GM23338 (cell line): ENCODE data around the gene OPRL1. TPM values are rescaled to one million over a fixed set of nuclear protein-coding genes. Genes with fewer than 3 reads are reported as not detected.

ENCODE experiments used
- ATAC-seq: fragments of 200-7000 bp; cut with Tn5 transposase; 3 replicates; pipeline ENCODE4 v1.9.1; 2020
- DNase-seq: peaks from one replicate; pipeline ENCODE4 v3.0.0-alpha.2; 2015; ENCODE audit warnings: low spot score
- H2AFZ ChIP-seq: fragments of 200-600 bp; sonication (generic); 2 replicates; pipeline ENCODE4 v1.8.0; 2016; ENCODE audit warnings: antibody characterized with exemption, mild to moderate bottlenecking, moderate library complexity
- H3F3A ChIP-seq: fragments of 200-600 bp; sonication (generic); replicated peaks from 2 replicates; pipeline ENCODE4 v1.8.0; 2017; ENCODE audit warnings: antibody characterized with exemption, mixed run types, low read depth
- H3K27ac ChIP-seq: fragments of 200-600 bp; sonication (generic); 2 replicates; pipeline ENCODE4 v1.6.1; 2016; ENCODE audit warnings: low read depth
- H3K27me3 ChIP-seq: fragments of 200-600 bp; sonication (generic); 2 replicates; pipeline ENCODE4 v1.8.0; 2016; ENCODE audit warnings: mild to moderate bottlenecking, mixed run types, moderate library complexity; ENCODE audit not compliant: insufficient read depth
- H3K36me3 ChIP-seq: fragments of 200-600 bp; sonication (generic); 2 replicates; pipeline ENCODE4 v1.8.0; 2016; ENCODE audit warnings: mild to moderate bottlenecking; ENCODE audit not compliant: insufficient read depth
- H3K4me1 ChIP-seq: fragments of 200-600 bp; sonication (generic); 2 replicates; pipeline ENCODE4 v1.8.0; 2016; ENCODE audit warnings: mild to moderate bottlenecking, moderate library complexity; ENCODE audit not compliant: insufficient read depth
- H3K4me2 ChIP-seq: fragments of 200-600 bp; sonication (generic); 2 replicates; pipeline ENCODE4 v1.7.1; 2017; ENCODE audit warnings: mixed run types
- H3K4me3 ChIP-seq: fragments of 200-600 bp; sonication (generic); 2 replicates; pipeline ENCODE4 v1.6.1; 2016; ENCODE audit warnings: mixed run types
- H3K79me2 ChIP-seq: fragments of 200-600 bp; sonication (generic); replicated peaks from 2 replicates; pipeline ENCODE4 v1.8.0; 2017; ENCODE audit warnings: mild to moderate bottlenecking; ENCODE audit not compliant: insufficient read depth
- H3K9me2 ChIP-seq: fragments of 200-600 bp; sonication (generic); 2 replicates; pipeline ENCODE4 v1.8.0; 2017; ENCODE audit not compliant: insufficient read depth
- H4K20me1 ChIP-seq: fragments of 200-600 bp; sonication (generic); replicated peaks from 2 replicates; pipeline ENCODE4 v1.8.0; 2017; ENCODE audit warnings: mild to moderate bottlenecking; ENCODE audit not compliant: insufficient read depth
- H3K27ac Mint-ChIP-seq: 2 replicates; pipeline ENCODE4 v1.8.0; 2020; ENCODE audit warnings: inconsistent platforms, mild to moderate bottlenecking, moderate library complexity, mixed read lengths
- H3K27me3 Mint-ChIP-seq: 3 replicates; pipeline ENCODE4 v1.8.0; 2022; ENCODE audit warnings: low read depth, mild to moderate bottlenecking, moderate library complexity, mixed read lengths, inconsistent platforms; ENCODE audit not compliant: insufficient read depth, poor library complexity
- H3K36me3 Mint-ChIP-seq: 3 replicates; pipeline ENCODE4 v1.8.0; 2021; ENCODE audit warnings: low read depth, mild to moderate bottlenecking, inconsistent platforms, moderate library complexity, mixed read lengths
- H3K4me1 Mint-ChIP-seq: 3 replicates; pipeline ENCODE4 v1.8.0; 2020; ENCODE audit warnings: mild to moderate bottlenecking, inconsistent platforms, mixed read lengths
- H3K4me3 Mint-ChIP-seq: 3 replicates; pipeline ENCODE4 v1.8.0; 2021; ENCODE audit warnings: moderate library complexity, mild to moderate bottlenecking, inconsistent platforms, mixed read lengths
- H3K9me3 Mint-ChIP-seq: 3 replicates; pipeline ENCODE4 v1.8.0; 2020; ENCODE audit warnings: moderate library complexity, mild to moderate bottlenecking, inconsistent platforms, mixed read lengths
- CREB1 ChIP-seq: fragments of 250-450 bp; sonication (Bioruptor Pico); IDR thresholded peaks from 2 replicates; pipeline ENCODE4 v1.5.0; 2020; ENCODE audit warnings: low read depth, mild to moderate bottlenecking, moderate library complexity
- EZH2 ChIP-seq: fragments of 200-600 bp; sonication (generic); IDR thresholded peaks from one replicate; pipeline ENCODE4 v1.8.0; 2017; ENCODE audit warnings: antibody characterized with exemption, mild to moderate bottlenecking, low read depth; ENCODE audit not compliant: unreplicated experiment
- EZH2phosphoT487 ChIP-seq: fragments of 200-600 bp; sonication (generic); IDR thresholded peaks from one replicate; pipeline ENCODE4 v1.8.1; 2018; ENCODE audit warnings: antibody characterized with exemption; ENCODE audit not compliant: unreplicated experiment
- JUNB ChIP-seq: IDR thresholded peaks from one replicate; pipeline ENCODE4 v1.6.1; 2016; ENCODE audit warnings: antibody characterized with exemption; ENCODE audit not compliant: unreplicated experiment
- NANOG ChIP-seq: IDR thresholded peaks from 2 replicates; pipeline ENCODE4 v1.6.1; 2016; ENCODE audit warnings: antibody characterized with exemption, borderline replicate concordance
- POLR2AphosphoS5 ChIP-seq: IDR thresholded peaks from 2 replicates; pipeline ENCODE4 v1.6.1; 2016; ENCODE audit warnings: antibody characterized with exemption, low read depth
- STAT1 ChIP-seq: IDR thresholded peaks from one replicate; pipeline ENCODE4 v1.6.1; 2016; ENCODE audit warnings: antibody characterized with exemption; ENCODE audit not compliant: unreplicated experiment
- ZNF114 ChIP-seq: fragments of 250-450 bp; sonication (Bioruptor Pico); IDR thresholded peaks from 2 replicates; pipeline ENCODE4 v1.5.0; 2020; ENCODE audit warnings: mild to moderate bottlenecking, moderate library complexity
- ZNF331 ChIP-seq: fragments of 250-450 bp; sonication (Bioruptor Pico); IDR thresholded peaks from 2 replicates; pipeline ENCODE4 v1.5.0; 2020; ENCODE audit warnings: low read depth, mild to moderate bottlenecking, moderate library complexity
- ZNF462 ChIP-seq: fragments of 250-450 bp; sonication (Bioruptor Pico); IDR thresholded peaks from 2 replicates; pipeline ENCODE4 v1.5.0; 2020; ENCODE audit warnings: mild to moderate bottlenecking, moderate library complexity
- polyA plus RNA-seq: library from polyadenylated mRNA; unstranded; fragments of >200 nt; fragmentation: Nextera tagmentation; extraction: Ambion mirVana; gene quantifications from 2 replicates; pipeline ENCODE4 v1.2.1, GENCODE V29; 2016
- total RNA-seq: library from RNA; depleted of rRNA; stranded (reverse); fragments of >200 nt; shearing (Covaris generic); gene quantifications from 2 replicates; pipeline ENCODE4 v1.2.3, GENCODE V29; 2014
- TF ChIP-seq, protein P1 (sequence below): IDR thresholded peaks from one replicate; pipeline ENCODE4 v1.6.1; 2018; ENCODE audit warnings: antibody characterized with exemption; ENCODE audit not compliant: unreplicated experiment
- TF ChIP-seq, protein P2 (sequence below), 2 experiments: fragments of 200-600 bp in 1 of 2; sonication (generic) in 1 of 2; conservative IDR thresholded peaks; 2 replicates each; pipeline versions ENCODE4 v1.5.1 to v1.6.1; 2016 to 2017; ENCODE audit warnings: antibody characterized with exemption in 2 of 2, low read depth in 2 of 2, mild to moderate bottlenecking in 2 of 2, moderate library complexity in 1 of 2
- TF ChIP-seq, protein P3 (sequence below): IDR thresholded peaks from 2 replicates; pipeline ENCODE4 v1.6.1; 2016; ENCODE audit warnings: antibody characterized with exemption

The OPRL1 gene
- total and polyA plus RNA-seq, 2 experiments from 2014 or later, result 0.27 to 1.1 TPM

DNA sequence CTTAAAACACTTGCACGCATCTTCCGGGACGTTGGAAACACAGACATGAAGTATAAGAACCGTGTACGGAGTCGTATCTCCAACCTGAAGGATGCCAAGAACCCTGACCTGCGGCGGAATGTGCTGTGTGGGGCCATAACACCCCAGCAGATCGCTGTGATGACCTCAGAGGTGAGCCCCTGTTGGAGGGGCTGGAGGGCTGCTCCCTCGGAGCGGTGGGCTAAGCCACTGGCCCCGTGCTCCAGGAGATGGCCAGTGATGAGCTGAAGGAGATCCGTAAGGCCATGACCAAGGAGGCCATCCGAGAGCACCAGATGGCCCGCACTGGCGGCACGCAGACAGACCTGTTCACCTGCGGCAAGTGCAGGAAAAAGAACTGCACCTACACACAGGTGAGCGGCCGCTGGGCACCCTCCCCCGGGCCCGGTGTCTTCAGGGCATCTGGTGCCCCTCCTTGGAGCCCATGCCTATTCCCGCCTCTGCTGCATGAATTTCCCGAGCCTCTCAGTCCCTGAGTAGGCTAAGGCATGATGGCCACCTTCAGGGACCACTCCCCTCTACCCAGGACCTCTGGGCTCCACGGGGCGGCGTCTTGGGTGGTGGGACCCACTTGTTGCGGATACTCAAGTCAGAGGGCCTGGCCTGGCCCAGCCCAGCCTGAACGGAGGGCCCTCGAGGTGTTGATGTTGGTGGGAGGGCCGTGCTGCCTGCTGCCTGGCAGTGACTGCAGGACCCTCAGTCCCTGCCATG is 9.5 kb upstream of the OPRL1 start:
- no peaks in the 10 kb centered on the region for H3F3A ChIP-seq
- TF ChIP-seq EZH2phosphoT487, result no peak
- TF ChIP-seq, protein P1, sequence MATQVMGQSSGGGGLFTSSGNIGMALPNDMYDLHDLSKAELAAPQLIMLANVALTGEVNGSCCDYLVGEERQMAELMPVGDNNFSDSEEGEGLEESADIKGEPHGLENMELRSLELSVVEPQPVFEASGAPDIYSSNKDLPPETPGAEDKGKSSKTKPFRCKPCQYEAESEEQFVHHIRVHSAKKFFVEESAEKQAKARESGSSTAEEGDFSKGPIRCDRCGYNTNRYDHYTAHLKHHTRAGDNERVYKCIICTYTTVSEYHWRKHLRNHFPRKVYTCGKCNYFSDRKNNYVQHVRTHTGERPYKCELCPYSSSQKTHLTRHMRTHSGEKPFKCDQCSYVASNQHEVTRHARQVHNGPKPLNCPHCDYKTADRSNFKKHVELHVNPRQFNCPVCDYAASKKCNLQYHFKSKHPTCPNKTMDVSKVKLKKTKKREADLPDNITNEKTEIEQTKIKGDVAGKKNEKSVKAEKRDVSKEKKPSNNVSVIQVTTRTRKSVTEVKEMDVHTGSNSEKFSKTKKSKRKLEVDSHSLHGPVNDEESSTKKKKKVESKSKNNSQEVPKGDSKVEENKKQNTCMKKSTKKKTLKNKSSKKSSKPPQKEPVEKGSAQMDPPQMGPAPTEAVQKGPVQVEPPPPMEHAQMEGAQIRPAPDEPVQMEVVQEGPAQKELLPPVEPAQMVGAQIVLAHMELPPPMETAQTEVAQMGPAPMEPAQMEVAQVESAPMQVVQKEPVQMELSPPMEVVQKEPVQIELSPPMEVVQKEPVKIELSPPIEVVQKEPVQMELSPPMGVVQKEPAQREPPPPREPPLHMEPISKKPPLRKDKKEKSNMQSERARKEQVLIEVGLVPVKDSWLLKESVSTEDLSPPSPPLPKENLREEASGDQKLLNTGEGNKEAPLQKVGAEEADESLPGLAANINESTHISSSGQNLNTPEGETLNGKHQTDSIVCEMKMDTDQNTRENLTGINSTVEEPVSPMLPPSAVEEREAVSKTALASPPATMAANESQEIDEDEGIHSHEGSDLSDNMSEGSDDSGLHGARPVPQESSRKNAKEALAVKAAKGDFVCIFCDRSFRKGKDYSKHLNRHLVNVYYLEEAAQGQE, result no peak
- no peak for TF ChIP-seq STAT1
- no peak for TF ChIP-seq ZNF114 (CRISPR knock-in tag)
- no peak for TF ChIP-seq ZNF462 (CRISPR knock-in tag)
- TF ChIP-seq CREB1 (CRISPR knock-in tag), result no peak
- TF ChIP-seq POLR2AphosphoS5, result no peak
- no peak for TF ChIP-seq EZH2
- TF ChIP-seq, protein P2, sequence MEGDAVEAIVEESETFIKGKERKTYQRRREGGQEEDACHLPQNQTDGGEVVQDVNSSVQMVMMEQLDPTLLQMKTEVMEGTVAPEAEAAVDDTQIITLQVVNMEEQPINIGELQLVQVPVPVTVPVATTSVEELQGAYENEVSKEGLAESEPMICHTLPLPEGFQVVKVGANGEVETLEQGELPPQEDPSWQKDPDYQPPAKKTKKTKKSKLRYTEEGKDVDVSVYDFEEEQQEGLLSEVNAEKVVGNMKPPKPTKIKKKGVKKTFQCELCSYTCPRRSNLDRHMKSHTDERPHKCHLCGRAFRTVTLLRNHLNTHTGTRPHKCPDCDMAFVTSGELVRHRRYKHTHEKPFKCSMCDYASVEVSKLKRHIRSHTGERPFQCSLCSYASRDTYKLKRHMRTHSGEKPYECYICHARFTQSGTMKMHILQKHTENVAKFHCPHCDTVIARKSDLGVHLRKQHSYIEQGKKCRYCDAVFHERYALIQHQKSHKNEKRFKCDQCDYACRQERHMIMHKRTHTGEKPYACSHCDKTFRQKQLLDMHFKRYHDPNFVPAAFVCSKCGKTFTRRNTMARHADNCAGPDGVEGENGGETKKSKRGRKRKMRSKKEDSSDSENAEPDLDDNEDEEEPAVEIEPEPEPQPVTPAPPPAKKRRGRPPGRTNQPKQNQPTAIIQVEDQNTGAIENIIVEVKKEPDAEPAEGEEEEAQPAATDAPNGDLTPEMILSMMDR (conservative IDR thresholded peaks at IDR 0.05; ENCODE audit: low read depth in 2 of 2), result no peak
- no peak for TF ChIP-seq ZNF331
- no peak for TF ChIP-seq JUNB
- TF ChIP-seq, protein P3, sequence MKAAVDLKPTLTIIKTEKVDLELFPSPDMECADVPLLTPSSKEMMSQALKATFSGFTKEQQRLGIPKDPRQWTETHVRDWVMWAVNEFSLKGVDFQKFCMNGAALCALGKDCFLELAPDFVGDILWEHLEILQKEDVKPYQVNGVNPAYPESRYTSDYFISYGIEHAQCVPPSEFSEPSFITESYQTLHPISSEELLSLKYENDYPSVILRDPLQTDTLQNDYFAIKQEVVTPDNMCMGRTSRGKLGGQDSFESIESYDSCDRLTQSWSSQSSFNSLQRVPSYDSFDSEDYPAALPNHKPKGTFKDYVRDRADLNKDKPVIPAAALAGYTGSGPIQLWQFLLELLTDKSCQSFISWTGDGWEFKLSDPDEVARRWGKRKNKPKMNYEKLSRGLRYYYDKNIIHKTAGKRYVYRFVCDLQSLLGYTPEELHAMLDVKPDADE, result no peak
- no peak for TF ChIP-seq NANOG
- H2AFZ ChIP-seq, result no peak overlapping the region
- H3K27me3 ChIP-seq, result no peaks in the 10 kb centered on the region
- Mint-ChIP-seq H3K4me3 (no peak overlapping the region), H3K9me3 (no peaks in the 10 kb centered on the region), H3K36me3 (peaks cover 2% of the 10 kb centered on the region; the same call in 1 of the 3 replicates), H3K27me3 (peaks cover 10% of the 10 kb centered on the region), H3K4me1 (peaks cover 15% of the 10 kb centered on the region), H3K27ac (no peak overlapping the region)
- H3K4me3 ChIP-seq, result no peak overlapping the region
- no peaks in the 10 kb centered on the region for H3K36me3 ChIP-seq
- H3K79me2 ChIP-seq, result no peaks in the 10 kb centered on the region
- no peak overlapping the region for H3K4me2 ChIP-seq
- no peaks in the 10 kb centered on the region for H3K9me2 ChIP-seq
- H3K4me1 ChIP-seq, result 0 out of 2 replicates have a peak, but pooled peaks cover 5% of the 10 kb centered on the region
- DNase-seq (no peak), ATAC-seq (no peak)
- no peaks in the 10 kb centered on the region for H4K20me1 ChIP-seq
- H3K27ac ChIP-seq, result no peak overlapping the region
